Keratinocyte (primary cell): ENCODE results near the gene KCNH2.

ENCODE experiments used
- CTCF ChIP-seq, 3 experiments: IDR thresholded peaks in 1 of 3; conservative IDR thresholded peaks in 1 of 3; optimal IDR thresholded peaks in 1 of 3; 2 replicates in 2 of 3; 3 replicates in 1 of 3; pipeline versions ENCODE3 to v1.5.1; 2011; ENCODE audit warnings: low read length in 3 of 3, mild to moderate bottlenecking in 3 of 3, moderate library complexity in 2 of 3, control low read depth in 1 of 3, inconsistent platforms in 1 of 3; ENCODE audit not compliant: insufficient read depth in 2 of 3; ENCODE audit errors: extremely low read depth in 1 of 3
- EZH2 ChIP-seq: IDR thresholded peaks from one replicate; pipeline ENCODE4 v1.6.1; 2012; ENCODE audit warnings: inconsistent platforms, mild to moderate bottlenecking, low read length, moderate library complexity

GRCh38 chr7:151017953-151018420 lies 39.9 kb upstream of the KCNH2 start:
- peak; percentile 68 to 96 (median 95) for TF ChIP-seq CTCF (optimal IDR thresholded peaks at IDR 0.05 in 1 of 3, IDR thresholded peaks at IDR 0.05 in 1 of 3, conservative IDR thresholded peaks at IDR 0.05 in 1 of 3; ENCODE audit: extremely low read depth in 1 of 3, insufficient read depth in 2 of 3, low read length in 3 of 3)
- TF ChIP-seq EZH2, result no peak
